ENCODE measurements around the gene FAM174B.

The FAM174B gene

GRCh38 chr15:92569778-92570177, 85.8 kb downstream of the FAM174B start:
- DNase-seq (ENCODE audit: low spot score), result no peak

All from ecto neural progenitor cell (in vitro differentiated cells).